ENCODE results near the gene FAM219B. TPM values are rescaled to one million over a fixed set of nuclear protein-coding genes. Genes with fewer than 3 reads are reported as not detected.

The FAM219B gene
- total and polyA plus RNA-seq, 2 experiments from 2014 or later: 28.8 to 61.4 TPM

GRCh38 chr15:74928771-74929198 is 22.1 kb upstream of the FAM219B start:
- TF ChIP-seq ZNF462 (CRISPR knock-in tag; IDR thresholded peaks at IDR 0.05): no peak
- no peak for TF ChIP-seq ETS1 (IDR thresholded peaks at IDR 0.05)
- TF ChIP-seq STAT1 (IDR thresholded peaks at IDR 0.05; ENCODE audit: unreplicated experiment): no peak
- TF ChIP-seq CTCF (conservative IDR thresholded peaks at IDR 0.05; ENCODE audit: low read depth in 2 of 2): no peak
- no peak for TF ChIP-seq REST (IDR thresholded peaks at IDR 0.05; ENCODE audit: unreplicated experiment)
- no peak for TF ChIP-seq POLR2AphosphoS5 (IDR thresholded peaks at IDR 0.05; ENCODE audit: low read depth)
- TF ChIP-seq NANOG (IDR thresholded peaks at IDR 0.05; ENCODE audit: borderline replicate concordance): no peak
- no peak for TF ChIP-seq EZH2phosphoT487 (IDR thresholded peaks at IDR 0.05; ENCODE audit: unreplicated experiment)
- no peak for TF ChIP-seq ZNF331 (CRISPR knock-in tag; IDR thresholded peaks at IDR 0.05; ENCODE audit: low read depth)
- no peak for TF ChIP-seq EZH2 (IDR thresholded peaks at IDR 0.05; ENCODE audit: low read depth, unreplicated experiment)
- TF ChIP-seq CREB1 (CRISPR knock-in tag; IDR thresholded peaks at IDR 0.05; ENCODE audit: low read depth): no peak
- TF ChIP-seq ZNF114 (CRISPR knock-in tag; IDR thresholded peaks at IDR 0.05): no peak
- no peak for TF ChIP-seq JUNB (IDR thresholded peaks at IDR 0.05; ENCODE audit: unreplicated experiment)
- Histone ChIP-seq H3K4me2 (no peak overlapping the region), H2AFZ (no peak overlapping the region), H4K20me1 (replicated peaks; ENCODE audit: insufficient read depth) (peaks cover 49% of the 10 kb centered on the region), H3K9me2 (ENCODE audit: insufficient read depth) (no peaks in the 10 kb centered on the region), H3F3A (replicated peaks; ENCODE audit: low read depth) (no peaks in the 10 kb centered on the region), H3K4me1 (ENCODE audit: insufficient read depth) (no peaks in the 10 kb centered on the region), H3K79me2 (replicated peaks; ENCODE audit: insufficient read depth) (peaks cover 71% of the 10 kb centered on the region), H3K36me3 (ENCODE audit: insufficient read depth) (peaks cover 50% of the 10 kb centered on the region), H3K27ac (ENCODE audit: low read depth) (no peak overlapping the region), H3K27me3 (ENCODE audit: insufficient read depth) (no peaks in the 10 kb centered on the region), H3K4me3 (no peak overlapping the region)
- no peaks in the 10 kb centered on the region for H3K9me3 Mint-ChIP-seq
- peaks cover 70% of the 10 kb centered on the region for H3K36me3 Mint-ChIP-seq (ENCODE audit: low read depth)
- ATAC-seq (no peak), DNase-seq (ENCODE audit: low spot score) (no peak)
- H3K27me3 Mint-ChIP-seq (ENCODE audit: insufficient read depth, low read depth, poor library complexity): peaks cover 2% of the 10 kb centered on the region
- no peak overlapping the region for H3K4me3 Mint-ChIP-seq
- H3K4me1 Mint-ChIP-seq: no peaks in the 10 kb centered on the region
- no peak overlapping the region for H3K27ac Mint-ChIP-seq
